ENCODE measurements around the gene CIAO3.

Gene CIAO3

GRCh38 chr16:679814-680624, 60.8 kb downstream of the CIAO3 start, which contains the start of gene STUB1:
Gene STUB1, plus strand, starts transcription at chr16:680410. Its CDS starts 116 bp downstream, at chr16:680526.
- peak within 1 kb of the TSS; percentile 74 for H3K4me3 ChIP-seq (ENCODE audit: low read depth, low read length)

Data from iPS-11a (cell line).